Measurements from ENCODE around the gene CLK3.

Gene CLK3

DNA sequence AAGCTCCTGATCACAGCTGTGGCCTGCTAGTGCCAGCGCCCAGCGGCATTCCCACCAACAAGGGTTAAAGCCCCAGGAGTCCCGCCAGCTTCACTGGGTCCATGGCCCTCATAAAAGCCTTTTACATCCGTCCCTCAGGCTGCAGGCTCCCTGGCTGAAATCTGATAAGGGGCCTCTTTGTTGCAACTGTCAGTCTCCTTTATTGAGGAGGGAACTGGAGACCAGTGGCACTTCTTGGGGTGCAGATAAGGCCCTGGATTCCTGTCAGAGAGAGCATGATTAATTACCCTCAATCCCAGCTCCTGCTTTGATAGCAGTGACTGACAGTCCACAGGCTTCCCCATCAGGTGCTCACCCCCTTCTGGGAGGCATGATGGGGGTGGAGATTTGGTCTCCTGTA is 30.9 kb upstream of the CLK3 start:
- DNase-seq, result no peak
- TF ChIP-seq EZH2phosphoT487 (IDR thresholded peaks at IDR 0.05; ENCODE audit: low read length), result no peak
- no peak for TF ChIP-seq EZH2 (optimal IDR thresholded peaks at IDR 0.05; ENCODE audit: low read depth, low read length)
- TF ChIP-seq, protein P1, sequence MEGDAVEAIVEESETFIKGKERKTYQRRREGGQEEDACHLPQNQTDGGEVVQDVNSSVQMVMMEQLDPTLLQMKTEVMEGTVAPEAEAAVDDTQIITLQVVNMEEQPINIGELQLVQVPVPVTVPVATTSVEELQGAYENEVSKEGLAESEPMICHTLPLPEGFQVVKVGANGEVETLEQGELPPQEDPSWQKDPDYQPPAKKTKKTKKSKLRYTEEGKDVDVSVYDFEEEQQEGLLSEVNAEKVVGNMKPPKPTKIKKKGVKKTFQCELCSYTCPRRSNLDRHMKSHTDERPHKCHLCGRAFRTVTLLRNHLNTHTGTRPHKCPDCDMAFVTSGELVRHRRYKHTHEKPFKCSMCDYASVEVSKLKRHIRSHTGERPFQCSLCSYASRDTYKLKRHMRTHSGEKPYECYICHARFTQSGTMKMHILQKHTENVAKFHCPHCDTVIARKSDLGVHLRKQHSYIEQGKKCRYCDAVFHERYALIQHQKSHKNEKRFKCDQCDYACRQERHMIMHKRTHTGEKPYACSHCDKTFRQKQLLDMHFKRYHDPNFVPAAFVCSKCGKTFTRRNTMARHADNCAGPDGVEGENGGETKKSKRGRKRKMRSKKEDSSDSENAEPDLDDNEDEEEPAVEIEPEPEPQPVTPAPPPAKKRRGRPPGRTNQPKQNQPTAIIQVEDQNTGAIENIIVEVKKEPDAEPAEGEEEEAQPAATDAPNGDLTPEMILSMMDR (IDR thresholded peaks at IDR 0.05; ENCODE audit: low read length), result no peak
- H3K27ac ChIP-seq (ENCODE audit: low read length), result no peak overlapping the region

DNA sequence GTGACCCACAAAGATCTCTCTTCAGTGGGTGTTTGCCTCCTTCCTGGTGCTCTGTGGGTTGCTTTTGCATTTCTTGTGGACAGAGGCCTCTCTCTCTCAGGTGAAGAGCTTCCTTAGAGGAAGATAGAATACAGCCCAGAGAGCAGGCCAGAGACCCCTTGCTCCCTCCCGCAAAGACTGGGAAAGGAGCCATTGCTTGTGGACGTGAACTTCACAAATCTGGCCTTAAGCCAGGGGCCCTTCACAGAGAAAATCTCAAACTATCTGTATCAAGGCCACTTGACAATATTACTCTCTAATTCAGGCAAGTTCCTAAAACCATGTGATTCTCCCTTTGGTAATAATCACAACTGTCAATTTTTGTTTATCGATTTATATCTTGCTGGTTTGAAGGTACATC is 30.4 kb upstream of the CLK3 start:
- Histone ChIP-seq H3K9me3 (replicated peaks; ENCODE audit: insufficient read depth, low read length) (no peaks in the 10 kb centered on the region), H3K79me2 (ENCODE audit: low read length) (peaks cover 87% of the 10 kb centered on the region), H3K4me3 (ENCODE audit: low read length) (no peak overlapping the region), H3F3A (ENCODE audit: insufficient read depth, low read length) (no peaks in the 10 kb centered on the region), H3K4me1 (ENCODE audit: low read length) (no peaks in the 10 kb centered on the region), H3K9me2 (replicated peaks; ENCODE audit: insufficient read depth, low read length) (no peaks in the 10 kb centered on the region), H3K27me3 (replicated peaks; ENCODE audit: insufficient read depth, low read length) (no peaks in the 10 kb centered on the region), H3K36me3 (replicated peaks; ENCODE audit: insufficient read depth, low read length) (peaks cover 9% of the 10 kb centered on the region), H4K20me1 (ENCODE audit: insufficient read depth, low read length) (no peaks in the 10 kb centered on the region), H3K9ac (ENCODE audit: low read length) (no peak overlapping the region), H3K4me2 (ENCODE audit: low read depth, low read length) (no peak overlapping the region), H3K27ac (ENCODE audit: low read length) (no peak overlapping the region), H2AFZ (ENCODE audit: low read length) (no peak overlapping the region)
- TF ChIP-seq EZH2 (optimal IDR thresholded peaks at IDR 0.05; ENCODE audit: low read depth, low read length) (no peak), EZH2phosphoT487 (IDR thresholded peaks at IDR 0.05; ENCODE audit: low read length) (no peak)
- TF ChIP-seq, protein P1 (IDR thresholded peaks at IDR 0.05; ENCODE audit: low read length), result no peak
- no peak for DNase-seq

More for the DNA sequence above, 30.9 kb upstream of the CLK3 start:
- no peaks in the 10 kb centered on the region for H3K4me1 ChIP-seq (ENCODE audit: low read length)
- H3K36me3 ChIP-seq (replicated peaks; ENCODE audit: insufficient read depth, low read length), result peaks cover 9% of the 10 kb centered on the region
- no peak overlapping the region for H3K4me3 ChIP-seq (ENCODE audit: low read length)
- no peaks in the 10 kb centered on the region for H4K20me1 ChIP-seq (ENCODE audit: insufficient read depth, low read length)
- no peak overlapping the region for H3K4me2 ChIP-seq (ENCODE audit: low read depth, low read length)
- no peaks in the 10 kb centered on the region for H3K9me3 ChIP-seq (replicated peaks; ENCODE audit: insufficient read depth, low read length)
- H3K9me2 ChIP-seq (replicated peaks; ENCODE audit: insufficient read depth, low read length), result no peaks in the 10 kb centered on the region
- no peak overlapping the region for H2AFZ ChIP-seq (ENCODE audit: low read length)
- H3F3A ChIP-seq (ENCODE audit: insufficient read depth, low read length), result no peaks in the 10 kb centered on the region
- H3K9ac ChIP-seq (ENCODE audit: low read length), result no peak overlapping the region
- no peaks in the 10 kb centered on the region for H3K27me3 ChIP-seq (replicated peaks; ENCODE audit: insufficient read depth, low read length)
- H3K79me2 ChIP-seq (ENCODE audit: low read length), result peaks cover 87% of the 10 kb centered on the region

DNA sequence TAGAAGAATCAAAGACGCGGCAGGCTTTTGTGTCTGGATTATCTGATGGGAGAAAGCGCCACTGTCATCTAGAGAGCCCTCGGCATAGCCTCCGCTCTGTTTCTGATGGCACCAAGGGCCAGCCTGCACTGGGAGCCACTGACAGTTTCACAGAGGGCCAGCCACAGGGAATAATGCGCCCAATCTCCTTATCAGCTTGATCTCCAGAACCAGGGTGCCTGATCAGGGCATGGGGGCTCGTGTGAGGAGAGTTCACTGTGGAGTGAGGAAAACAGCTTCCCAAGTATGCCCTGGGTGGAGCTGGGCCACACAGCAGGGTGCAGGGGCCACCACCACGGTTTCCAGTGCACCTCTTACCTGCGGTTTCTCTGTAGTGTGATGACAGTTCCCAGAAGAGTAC is 29.8 kb upstream of the CLK3 start:
- Histone ChIP-seq H3K27me3 (replicated peaks; ENCODE audit: insufficient read depth, low read length) (no peaks in the 10 kb centered on the region), H3K4me2 (ENCODE audit: low read depth, low read length) (no peak overlapping the region), H3K4me3 (ENCODE audit: low read length) (no peak overlapping the region), H3K4me1 (ENCODE audit: low read length) (no peaks in the 10 kb centered on the region), H3K9me3 (replicated peaks; ENCODE audit: insufficient read depth, low read length) (no peaks in the 10 kb centered on the region), H3K9ac (ENCODE audit: low read length) (no peak overlapping the region), H3K79me2 (ENCODE audit: low read length) (peaks cover 86% of the 10 kb centered on the region), H3K9me2 (replicated peaks; ENCODE audit: insufficient read depth, low read length) (no peaks in the 10 kb centered on the region), H3K36me3 (replicated peaks; ENCODE audit: insufficient read depth, low read length) (peaks cover 13% of the 10 kb centered on the region), H3K27ac (ENCODE audit: low read length) (no peak overlapping the region), H3F3A (ENCODE audit: insufficient read depth, low read length) (no peaks in the 10 kb centered on the region), H4K20me1 (ENCODE audit: insufficient read depth, low read length) (no peaks in the 10 kb centered on the region), H2AFZ (ENCODE audit: low read length) (no peak overlapping the region)
- no peak for TF ChIP-seq EZH2 (optimal IDR thresholded peaks at IDR 0.05; ENCODE audit: low read depth, low read length)
- no peak for TF ChIP-seq EZH2phosphoT487 (IDR thresholded peaks at IDR 0.05; ENCODE audit: low read length)
- TF ChIP-seq, protein P1 (IDR thresholded peaks at IDR 0.05; ENCODE audit: low read length), result no peak
- DNase-seq, result no peak
